Measurements from ENCODE around the gene PDZD4.

The PDZD4 gene

GRCh38 chrX:153776611-153777045 lies 53.7 kb downstream of the PDZD4 start:
- H3K27me3 ChIP-seq, result peaks cover 31% of the 10 kb centered on the region
- no peaks in the 10 kb centered on the region for H3K4me1 ChIP-seq (ENCODE audit: control insufficient read depth in 1 of 2, insufficient read depth in 1 of 2, low read depth in 1 of 2, low read length in 1 of 2)
- no peaks in the 10 kb centered on the region for H3K36me3 ChIP-seq
- no peak overlapping the region for H3K4me3 ChIP-seq (ENCODE audit: low read depth in 1 of 2, low read length in 1 of 2)
- H3K9me3 ChIP-seq, result no peaks in the 10 kb centered on the region
- H3K27ac ChIP-seq, result no peak overlapping the region
- TF ChIP-seq CTCF (IDR thresholded peaks at IDR 0.05), result no peak

DNA sequence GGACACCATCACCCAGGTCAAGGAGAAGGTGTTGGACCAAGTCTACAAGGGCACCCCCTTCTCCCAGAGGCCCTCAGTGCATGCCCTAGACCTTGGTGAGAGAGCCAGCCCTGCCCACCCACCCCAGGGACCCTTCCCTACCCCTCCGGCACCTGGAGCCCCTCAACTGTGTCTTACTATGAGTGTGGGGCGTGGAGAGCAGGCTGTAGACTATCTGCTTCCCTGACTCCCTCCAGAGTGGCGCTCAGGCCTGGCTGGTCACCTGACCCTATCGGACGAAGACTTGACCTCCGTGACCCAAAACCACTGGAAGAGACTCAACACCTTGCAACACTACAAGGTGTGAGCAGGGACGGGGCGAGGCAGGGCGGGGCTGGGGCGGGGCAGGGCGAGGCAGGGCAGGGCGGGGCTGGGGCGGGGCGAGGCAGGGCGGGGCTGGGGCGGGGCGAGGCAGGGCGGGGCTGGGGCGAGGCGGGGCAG lies 54.2 kb downstream of the PDZD4 start:
- Histone ChIP-seq H3K27ac (no peak overlapping the region), H3K9me3 (no peaks in the 10 kb centered on the region), H3K4me3 (ENCODE audit: low read depth in 1 of 2, low read length in 1 of 2) (no peak overlapping the region), H3K4me1 (ENCODE audit: control insufficient read depth in 1 of 2, insufficient read depth in 1 of 2, low read depth in 1 of 2, low read length in 1 of 2) (no peaks in the 10 kb centered on the region), H3K36me3 (no peaks in the 10 kb centered on the region), H3K27me3 (peaks cover 27% of the 10 kb centered on the region)
- no peak for TF ChIP-seq CTCF (IDR thresholded peaks at IDR 0.05)

GRCh38 chrX:153775293-153776119 lies 54.8 kb downstream of the PDZD4 start:
- Histone ChIP-seq H3K27me3 (peaks cover 20% of the 10 kb centered on the region), H3K36me3 (no peaks in the 10 kb centered on the region), H3K4me3 (ENCODE audit: low read depth in 1 of 2, low read length in 1 of 2) (no peak overlapping the region)

GRCh38 chrX:153774576-153775292 lies 55.6 kb downstream of the PDZD4 start:
- H3K9me3 ChIP-seq, result no peaks in the 10 kb centered on the region
- peaks cover 13% of the 10 kb centered on the region for H3K27me3 ChIP-seq
- H3K27ac ChIP-seq, result no peak overlapping the region
- no peak for TF ChIP-seq CTCF (IDR thresholded peaks at IDR 0.05)
- H3K4me1 ChIP-seq (ENCODE audit: control insufficient read depth in 1 of 2, insufficient read depth in 1 of 2, low read depth in 1 of 2, low read length in 1 of 2), result no peaks in the 10 kb centered on the region
- no peaks in the 10 kb centered on the region for H3K36me3 ChIP-seq
- H3K4me3 ChIP-seq (ENCODE audit: low read depth in 1 of 2, low read length in 1 of 2), result no peak overlapping the region

More at GRCh38 chrX:153775293-153776119, 54.8 kb downstream of the PDZD4 start:
- TF ChIP-seq CTCF (IDR thresholded peaks at IDR 0.05), result no peak
- H3K27ac ChIP-seq, result no peak overlapping the region
- no peaks in the 10 kb centered on the region for H3K4me1 ChIP-seq (ENCODE audit: control insufficient read depth in 1 of 2, insufficient read depth in 1 of 2, low read depth in 1 of 2, low read length in 1 of 2)
- H3K9me3 ChIP-seq, result no peaks in the 10 kb centered on the region

GRCh38 chrX:153773741-153774575 lies 56.4 kb downstream of the PDZD4 start:
- peaks cover 5% of the 10 kb centered on the region for H3K27me3 ChIP-seq
- no peak for TF ChIP-seq CTCF (IDR thresholded peaks at IDR 0.05)
- H3K4me3 ChIP-seq (ENCODE audit: low read depth in 1 of 2, low read length in 1 of 2), result no peak overlapping the region
- H3K27ac ChIP-seq, result no peak overlapping the region
- no peaks in the 10 kb centered on the region for H3K4me1 ChIP-seq (ENCODE audit: control insufficient read depth in 1 of 2, insufficient read depth in 1 of 2, low read depth in 1 of 2, low read length in 1 of 2)
- no peaks in the 10 kb centered on the region for H3K9me3 ChIP-seq
- no peaks in the 10 kb centered on the region for H3K36me3 ChIP-seq

All from neutrophil (primary cell).